Measurements from ENCODE around the gene ITIH1. TPM values are rescaled to one million over a fixed set of nuclear protein-coding genes. Genes with fewer than 3 reads are reported as not detected.

Gene ITIH1
- total and polyA plus RNA-seq, 5 donors = 0.18 TPM; not detected in 4

DNA sequence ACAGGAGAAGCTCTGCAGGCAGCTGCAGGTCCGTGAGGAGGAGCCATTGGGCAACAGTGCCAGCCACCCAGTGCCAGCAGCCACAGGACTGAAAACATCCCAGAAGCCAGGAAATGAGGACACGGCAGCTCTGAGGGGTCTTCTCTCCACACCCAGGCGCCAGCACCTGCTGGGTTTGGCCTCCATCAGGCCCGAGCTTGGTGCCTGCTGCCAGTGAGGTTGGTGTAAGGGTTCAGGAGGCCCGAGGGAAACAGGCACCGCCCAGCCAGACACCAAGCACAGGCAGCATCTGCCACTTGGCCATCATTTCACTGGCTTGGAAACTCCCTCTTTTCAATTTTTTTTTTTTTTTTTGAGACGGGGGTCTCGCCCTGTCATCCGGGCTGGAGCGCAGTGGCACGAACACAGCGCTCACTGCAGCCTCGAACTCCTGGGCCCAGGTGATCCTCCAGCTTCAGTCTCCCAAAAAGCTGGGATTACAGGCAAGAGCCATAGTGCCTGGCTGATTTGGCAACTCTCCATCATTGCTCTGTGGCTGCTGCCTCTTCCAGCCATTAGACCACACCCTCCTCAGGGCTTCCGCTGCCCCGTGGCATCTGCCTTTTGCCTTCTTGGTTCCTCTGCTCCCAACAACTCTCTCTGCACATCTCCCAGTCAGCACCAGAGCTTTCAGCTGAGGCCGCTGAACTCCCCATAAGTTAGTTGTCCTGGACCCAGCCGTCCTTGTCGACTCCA lies 15.7 kb downstream of the ITIH1 start:
- no peak for ATAC-seq
- intact Hi-C loops (cut with DNase I) = no loop called here
- no peak for DNase-seq
- H3K4me3 ChIP-seq (ENCODE audit: low read length) = no peak overlapping the region
- no peaks in the 10 kb centered on the region for H3K27me3 ChIP-seq (ENCODE audit: control insufficient read depth, insufficient read depth)
- no peaks in the 10 kb centered on the region for H3K9me3 ChIP-seq (ENCODE audit: control insufficient read depth, low read length)
- 78% methylated on average over 18 of the region's 18 CpGs for WGBS
- no peaks in the 10 kb centered on the region for H3K4me1 ChIP-seq (ENCODE audit: control insufficient read depth, insufficient read depth, low read length)
- H3K27ac ChIP-seq (ENCODE audit: low read length) = no peak overlapping the region

DNA sequence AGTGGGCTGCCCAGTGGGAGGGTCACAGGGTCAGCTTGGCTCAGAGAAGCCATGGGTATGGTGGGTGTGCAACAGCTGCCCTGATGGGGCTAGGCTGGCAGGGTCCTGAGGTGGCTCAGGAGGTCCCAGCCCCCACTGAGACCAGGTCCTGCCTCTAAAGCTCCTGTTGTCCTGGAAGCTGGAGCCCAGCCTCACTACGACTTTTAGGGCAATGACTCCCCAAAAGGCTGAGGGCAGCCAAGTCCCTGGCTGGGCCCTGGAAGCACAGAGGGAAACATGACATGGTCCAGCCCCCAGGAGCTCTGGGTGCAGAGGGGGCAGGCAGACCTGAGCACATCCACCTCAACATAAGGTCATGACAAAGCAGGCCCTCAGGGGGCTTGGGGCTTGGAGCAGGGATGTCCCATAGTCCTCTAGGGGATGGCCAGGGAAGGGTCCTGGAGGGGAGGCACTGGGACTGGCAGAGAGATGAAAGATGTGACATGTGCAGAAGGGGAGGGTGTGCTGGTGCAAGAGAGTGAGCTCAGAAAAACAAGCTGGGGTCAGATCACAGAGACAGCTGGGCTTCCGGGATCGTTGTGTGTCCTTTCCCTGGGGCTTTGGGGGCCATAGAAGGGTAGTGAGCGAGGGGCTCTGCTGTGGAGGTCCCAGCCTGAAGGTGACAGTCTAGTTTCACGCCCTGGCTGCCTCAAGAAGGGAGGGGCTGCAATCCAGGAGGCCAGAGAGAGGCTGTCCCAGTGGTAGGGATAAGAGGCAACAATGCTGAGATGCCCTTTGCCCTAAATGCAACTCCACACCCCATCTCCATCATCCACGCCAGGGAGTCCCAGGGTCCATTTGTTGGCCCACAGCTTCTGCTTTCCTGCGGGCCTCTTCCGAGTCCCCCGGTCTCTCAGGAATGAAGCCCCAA lies 16.6 kb downstream of the ITIH1 start:
- ATAC-seq = no peak
- no peak for DNase-seq
- H3K27ac ChIP-seq (ENCODE audit: low read length) = no peak overlapping the region
- WGBS = 76% methylated on average over 9 of the region's 9 CpGs
- no peaks in the 10 kb centered on the region for H3K4me1 ChIP-seq (ENCODE audit: control insufficient read depth, insufficient read depth, low read length)
- no peak overlapping the region for H3K4me3 ChIP-seq (ENCODE audit: low read length)
- H3K9me3 ChIP-seq (ENCODE audit: control insufficient read depth, low read length) = no peaks in the 10 kb centered on the region
- intact Hi-C loops (cut with DNase I) = no loop called here
- no peaks in the 10 kb centered on the region for H3K27me3 ChIP-seq (ENCODE audit: control insufficient read depth, insufficient read depth)

DNA sequence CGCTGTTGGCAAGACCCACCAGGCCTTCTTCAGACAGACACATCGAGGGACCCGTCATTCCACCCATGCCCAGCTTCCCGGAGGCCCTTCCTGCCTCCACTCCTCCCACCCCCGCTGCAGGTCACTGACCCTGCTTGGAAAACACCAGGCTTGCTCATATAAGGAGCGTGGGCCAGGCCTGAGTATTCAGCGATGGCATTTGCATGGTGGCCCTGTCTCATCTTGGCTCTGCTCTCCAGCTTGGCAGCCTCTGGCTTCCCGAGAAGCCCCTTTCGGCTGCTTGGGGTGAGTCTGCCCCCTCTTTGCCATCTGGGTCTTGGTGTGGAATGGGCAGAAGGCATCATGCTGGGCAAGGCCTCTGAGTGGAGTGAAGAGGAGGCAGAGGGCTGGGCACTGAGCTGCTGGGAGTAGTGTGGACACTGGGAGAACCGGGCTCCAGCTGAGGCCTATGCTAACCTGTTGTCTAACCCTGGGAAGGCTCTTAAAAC lies 17.3 kb downstream of the ITIH1 start, which contains the start of gene ITIH3:
Gene ITIH3, plus strand, starts transcription at position 185 of the 488 bp plus-strand sequence. Its CDS starts 8 bp downstream, at position 193.
- WGBS = 64% methylated on average over 10 of the region's 10 CpGs
- no peak for ATAC-seq
- Histone ChIP-seq H3K4me3 (ENCODE audit: low read length) (no peak within 1 kb of the TSS), H3K9me3 (ENCODE audit: control insufficient read depth, low read length) (no peaks in the 10 kb centered on the region), H3K4me1 (ENCODE audit: control insufficient read depth, insufficient read depth, low read length) (no peaks in the 10 kb centered on the region), H3K27ac (ENCODE audit: low read length) (no peak within 1 kb of the TSS), H3K27me3 (ENCODE audit: control insufficient read depth, insufficient read depth) (no peaks in the 10 kb centered on the region)
- intact Hi-C loops (cut with DNase I) = no loop called here
- DNase-seq = no peak

DNA sequence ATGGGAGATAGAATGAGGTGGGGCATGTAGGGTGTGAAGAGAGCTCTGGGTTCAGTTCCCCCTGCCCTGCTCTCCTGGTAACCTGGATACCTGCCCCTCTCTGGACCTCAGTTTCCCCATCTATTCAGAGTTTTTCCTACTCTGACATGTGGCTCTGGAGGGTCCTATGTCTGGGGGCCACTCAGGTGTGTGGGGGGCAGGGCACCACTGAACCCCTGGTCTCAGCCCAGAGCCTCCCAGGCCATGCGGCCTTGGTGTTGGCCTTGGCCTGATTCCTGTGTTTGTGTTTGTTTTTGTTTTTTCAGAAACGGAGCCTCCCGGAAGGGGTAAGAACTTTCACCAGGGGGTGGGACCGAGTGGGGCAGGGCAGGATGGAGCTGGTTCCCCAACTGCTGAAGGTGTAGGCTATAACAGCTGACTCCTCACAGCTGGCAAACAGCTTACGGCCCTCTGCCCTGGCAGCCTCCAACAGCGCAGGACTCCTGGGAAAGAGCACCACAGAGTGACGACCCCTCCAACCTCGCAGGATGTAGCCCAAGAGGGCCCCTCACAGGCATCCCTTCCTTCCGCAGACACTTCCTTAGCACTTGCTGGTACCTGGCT lies 18.0 kb downstream of the ITIH1 start:
- intact Hi-C loops (cut with DNase I) = no loop called here
- Histone ChIP-seq H3K27ac (ENCODE audit: low read length) (no peak overlapping the region), H3K27me3 (ENCODE audit: control insufficient read depth, insufficient read depth) (no peaks in the 10 kb centered on the region), H3K4me3 (ENCODE audit: low read length) (no peak overlapping the region), H3K9me3 (ENCODE audit: control insufficient read depth, low read length) (no peaks in the 10 kb centered on the region), H3K4me1 (ENCODE audit: control insufficient read depth, insufficient read depth, low read length) (no peaks in the 10 kb centered on the region)
- no peak for ATAC-seq
- WGBS = 65% methylated on average over 9 of the region's 9 CpGs
- DNase-seq = no peak

DNA sequence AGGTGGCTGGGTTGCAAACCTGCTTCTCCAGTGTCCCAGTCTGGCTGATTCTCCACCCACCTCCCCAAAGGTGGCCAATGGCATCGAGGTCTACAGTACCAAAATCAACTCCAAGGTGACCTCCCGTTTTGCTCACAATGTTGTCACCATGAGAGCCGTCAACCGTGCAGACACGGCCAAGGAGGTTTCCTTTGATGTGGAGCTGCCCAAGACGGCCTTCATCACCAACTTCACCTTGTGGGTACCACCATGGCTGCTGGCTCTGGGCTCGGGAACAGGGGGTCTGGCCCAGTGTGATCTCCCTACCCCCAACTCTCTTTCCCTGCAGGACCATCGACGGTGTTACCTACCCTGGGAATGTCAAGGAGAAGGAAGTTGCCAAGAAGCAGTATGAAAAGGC lies 19.0 kb downstream of the ITIH1 start:
- H3K4me3 ChIP-seq (ENCODE audit: low read length) = no peak overlapping the region
- no peaks in the 10 kb centered on the region for H3K27me3 ChIP-seq (ENCODE audit: control insufficient read depth, insufficient read depth)
- H3K9me3 ChIP-seq (ENCODE audit: control insufficient read depth, low read length) = no peaks in the 10 kb centered on the region
- WGBS = 93% methylated on average over 9 of the region's 9 CpGs
- intact Hi-C loops (cut with DNase I) = no loop called here
- ATAC-seq (no peak), DNase-seq (no peak)
- H3K4me1 ChIP-seq (ENCODE audit: control insufficient read depth, insufficient read depth, low read length) = no peaks in the 10 kb centered on the region
- no peak overlapping the region for H3K27ac ChIP-seq (ENCODE audit: low read length)

DNA sequence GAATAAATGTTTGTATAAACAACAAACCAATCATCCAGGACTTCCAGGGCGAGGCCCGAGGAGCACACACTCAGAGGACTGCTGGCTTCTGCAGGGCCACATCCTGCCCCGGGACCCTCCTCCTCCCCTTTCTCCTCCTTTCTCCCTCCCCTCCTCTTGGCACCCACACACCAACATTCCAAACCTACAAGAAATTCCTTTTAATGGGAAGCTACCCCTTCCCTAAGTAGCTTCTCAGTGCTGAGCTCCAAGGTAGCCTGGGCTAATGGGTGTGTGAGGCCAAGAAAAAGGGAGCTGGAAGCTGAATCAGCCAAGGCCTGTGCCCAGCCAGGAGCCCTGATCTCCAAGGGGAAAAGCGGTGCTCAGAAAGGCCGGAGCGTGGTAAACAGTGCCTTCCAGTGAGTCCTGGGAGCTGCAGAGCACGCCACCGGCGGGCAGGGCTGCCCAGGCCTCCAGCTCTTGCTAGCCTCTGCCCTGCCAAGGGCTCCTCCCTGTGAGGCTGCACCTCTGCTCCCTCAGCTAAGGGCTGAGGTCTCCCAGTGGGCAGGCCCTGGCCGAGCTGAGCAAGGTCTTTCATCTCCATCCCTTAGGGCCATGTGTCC lies 21.1 kb downstream of the ITIH1 start:
- intact Hi-C loops (cut with DNase I) = no loop called here
- H3K9me3 ChIP-seq (ENCODE audit: control insufficient read depth, low read length) = no peaks in the 10 kb centered on the region
- DNase-seq (no peak), ATAC-seq (no peak)
- H3K27me3 ChIP-seq (ENCODE audit: control insufficient read depth, insufficient read depth) = no peaks in the 10 kb centered on the region
- WGBS = 84% methylated on average over 10 of the region's 10 CpGs
- H3K4me1 ChIP-seq (ENCODE audit: control insufficient read depth, insufficient read depth, low read length) = no peaks in the 10 kb centered on the region
- no peak overlapping the region for H3K27ac ChIP-seq (ENCODE audit: low read length)
- no peak overlapping the region for H3K4me3 ChIP-seq (ENCODE audit: low read length)

DNA sequence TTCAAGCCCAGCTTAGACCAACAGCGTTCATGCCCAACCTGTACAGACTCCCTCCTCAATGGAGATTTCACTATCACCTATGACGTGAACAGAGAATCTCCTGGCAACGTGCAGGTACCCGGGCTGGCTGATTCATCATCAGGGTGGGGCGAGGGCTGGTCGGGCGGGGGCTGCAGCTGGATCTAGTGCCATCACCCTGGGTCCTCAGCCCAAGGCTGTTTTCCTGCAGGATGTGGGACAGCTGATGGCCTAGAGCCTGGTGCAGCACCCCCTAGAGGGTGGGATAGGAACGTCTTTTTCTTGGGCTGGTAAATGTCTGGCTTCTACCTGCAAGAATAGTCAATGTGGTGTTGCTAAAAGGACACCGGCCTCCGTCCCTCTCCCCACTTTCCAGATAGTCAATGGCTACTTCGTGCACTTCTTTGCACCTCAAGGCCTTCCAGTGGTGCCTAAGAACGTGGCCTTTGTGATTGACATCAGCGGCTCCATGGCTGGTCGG lies 21.6 kb downstream of the ITIH1 start:
- ATAC-seq (no peak), DNase-seq (no peak)
- no peak overlapping the region for H3K4me3 ChIP-seq (ENCODE audit: low read length)
- H3K27ac ChIP-seq (ENCODE audit: low read length) = no peak overlapping the region
- WGBS = 57% methylated on average over 14 of the region's 14 CpGs
- no peaks in the 10 kb centered on the region for H3K4me1 ChIP-seq (ENCODE audit: control insufficient read depth, insufficient read depth, low read length)
- H3K27me3 ChIP-seq (ENCODE audit: control insufficient read depth, insufficient read depth) = no peaks in the 10 kb centered on the region
- no peaks in the 10 kb centered on the region for H3K9me3 ChIP-seq (ENCODE audit: control insufficient read depth, low read length)
- intact Hi-C loops (cut with DNase I) = no loop called here

DNA sequence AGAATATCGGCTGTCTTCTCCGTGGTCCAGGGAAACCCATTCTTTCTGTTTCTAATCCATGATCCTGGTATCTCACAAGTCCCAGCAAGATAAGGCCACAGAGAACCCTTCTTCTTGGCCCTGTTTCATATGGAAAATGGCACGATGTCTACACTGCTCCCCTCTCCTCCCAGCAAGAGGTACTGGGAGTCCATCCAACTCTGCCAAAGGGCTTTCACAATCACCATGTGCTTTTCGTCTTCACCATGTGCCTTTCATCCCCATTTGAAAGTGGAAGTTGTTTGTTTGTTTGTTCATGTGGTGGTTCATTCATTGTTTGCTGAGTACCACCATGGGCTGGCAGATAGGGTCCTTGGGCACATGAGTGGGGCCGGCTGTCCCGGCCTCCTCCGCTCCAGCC lies 22.7 kb downstream of the ITIH1 start:
- Histone ChIP-seq H3K4me1 (ENCODE audit: control insufficient read depth, insufficient read depth, low read length) (no peaks in the 10 kb centered on the region), H3K27me3 (ENCODE audit: control insufficient read depth, insufficient read depth) (no peaks in the 10 kb centered on the region), H3K4me3 (ENCODE audit: low read length) (no peak overlapping the region), H3K27ac (ENCODE audit: low read length) (no peak overlapping the region), H3K9me3 (ENCODE audit: control insufficient read depth, low read length) (no peaks in the 10 kb centered on the region)
- intact Hi-C loops (cut with DNase I) = no loop called here
- peak in 1 of 3 donors; percentile 21 for DNase-seq
- 73% methylated on average over 7 of the region's 7 CpGs for WGBS
- ATAC-seq = no peak

DNA sequence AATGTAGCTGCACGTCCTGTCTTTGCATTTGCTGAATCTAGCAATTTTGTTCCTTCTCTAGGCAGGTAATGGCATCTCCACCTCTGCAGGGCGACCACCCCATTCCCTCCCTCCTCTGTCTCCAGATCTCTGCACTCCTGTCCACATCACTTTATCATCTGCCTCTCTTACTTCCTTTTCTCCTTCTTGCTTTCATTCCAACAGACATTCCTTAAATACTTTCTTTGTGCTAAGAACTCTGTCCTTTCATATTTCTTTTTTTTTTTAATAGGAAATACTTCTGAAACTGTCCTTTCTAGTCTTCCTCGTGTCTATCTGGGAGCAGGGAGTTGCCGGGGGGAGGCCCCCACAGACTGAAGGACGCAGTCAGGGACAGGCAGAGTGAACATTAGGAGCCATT lies 24.4 kb downstream of the ITIH1 start:
- 68% methylated on average over 5 of the region's 5 CpGs for WGBS
- DNase-seq (no peak), ATAC-seq (no peak)
- Histone ChIP-seq H3K9me3 (ENCODE audit: control insufficient read depth, low read length) (no peaks in the 10 kb centered on the region), H3K27me3 (ENCODE audit: control insufficient read depth, insufficient read depth) (no peaks in the 10 kb centered on the region), H3K4me1 (ENCODE audit: control insufficient read depth, insufficient read depth, low read length) (no peaks in the 10 kb centered on the region), H3K4me3 (ENCODE audit: low read length) (no peak overlapping the region), H3K27ac (ENCODE audit: low read length) (no peak overlapping the region)
- intact Hi-C loops (cut with DNase I) = no loop called here

DNA sequence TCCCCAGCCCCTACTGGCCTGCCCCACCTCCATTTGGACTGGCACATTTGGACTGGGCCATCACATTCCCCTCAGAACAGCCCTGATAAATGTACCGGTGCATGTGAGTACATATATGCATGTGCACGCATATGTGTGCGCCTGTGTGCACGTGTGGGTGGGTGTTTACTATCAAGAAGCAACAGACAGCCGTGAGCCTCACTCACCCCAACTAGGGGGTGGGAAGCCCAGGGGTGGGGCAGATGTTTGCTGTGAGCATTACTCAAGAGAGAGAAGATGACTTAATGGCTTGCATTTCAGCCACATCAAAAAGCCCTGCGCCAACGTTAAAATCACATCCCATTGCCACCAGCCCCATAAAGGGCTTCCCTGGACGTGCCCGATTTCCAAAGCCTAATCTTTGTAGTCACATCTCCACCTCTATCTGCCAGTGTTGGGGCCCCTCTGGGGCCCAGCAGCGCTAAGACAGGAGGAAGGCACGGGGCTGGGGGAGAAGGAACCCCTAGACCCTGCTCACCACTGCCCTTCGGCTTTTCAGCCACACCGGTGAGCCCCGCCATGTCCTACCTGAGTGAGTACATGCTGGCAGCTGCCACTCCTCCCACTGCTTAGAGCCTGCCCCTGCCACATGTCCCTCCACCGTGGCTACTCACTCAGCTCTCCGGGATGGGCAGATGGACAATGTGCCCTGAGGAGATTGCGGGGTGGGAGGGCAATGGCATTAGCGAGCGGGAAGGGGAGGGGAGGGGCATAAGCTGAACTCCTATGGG lies 28.1 kb downstream of the ITIH1 start:
- Histone ChIP-seq H3K9me3 (ENCODE audit: control insufficient read depth, low read length) (no peaks in the 10 kb centered on the region), H3K4me1 (ENCODE audit: control insufficient read depth, insufficient read depth, low read length) (no peaks in the 10 kb centered on the region), H3K4me3 (ENCODE audit: low read length) (no peak overlapping the region), H3K27ac (ENCODE audit: low read length) (no peak overlapping the region), H3K27me3 (ENCODE audit: control insufficient read depth, insufficient read depth) (no peaks in the 10 kb centered on the region)
- WGBS = 76% methylated on average over 19 of the region's 19 CpGs
- DNase-seq (peak in 1 of 3 donors; percentile 37), ATAC-seq (no peak)
- intact Hi-C loops (cut with DNase I) = no loop called here

All from right cardiac atrium (tissue), 5 donors.